Naive thymus-derived CD4-positive, alpha-beta T cell (primary cell): ENCODE data around the gene SYT8. TPM values are rescaled to one million over a fixed set of nuclear protein-coding genes. Genes with fewer than 3 reads are reported as not detected.
"Not testable (repeated sequence)": the region's sequence is repeated elsewhere in the genome, so short reads cannot be mapped to it uniquely, and the experiment has no call there.

Experiments used
- ATAC-seq: fragments of 150-1000 bp; cut with Tn5 transposase; 2 replicates; pipeline ENCODE4 v1.10.0; 2021; ENCODE audit warnings: mild to moderate bottlenecking, moderate library complexity
- CTCF ChIA-PET: fragments of 350-600 bp; sonication (Branson Sonifier 250); formaldehyde crosslinking; loops from one replicate; lab custom pipeline; 2021; ENCODE audit warnings: antibody characterized with exemption; lab: Charles Lee
- POLR2A ChIA-PET: fragments of 350-600 bp; sonication (Branson Sonifier 250); formaldehyde crosslinking; loops from one replicate; lab custom pipeline; 2021; ENCODE audit warnings: antibody characterized with exemption, inconsistent platforms; lab: Charles Lee
- DNase-seq, 9 donors: peaks; one replicate each; pipeline versions ENCODE4 v3.0.0 to v3.0.0-alpha.2; 2020 to 2022; ENCODE audit warnings: mixed read lengths in 1 of 9
- H3K27ac ChIP-seq: one replicate; pipeline ENCODE4 v1.7.0; 2013; ENCODE audit warnings: mild to moderate bottlenecking, low read depth, low read length, moderate library complexity
- H3K27me3 ChIP-seq, 2 donors: one replicate each; pipeline ENCODE4 v1.7.0; 2013; ENCODE audit warnings: low read length in 2 of 2, mild to moderate bottlenecking in 2 of 2, moderate library complexity in 2 of 2; ENCODE audit not compliant: control insufficient read depth in 2 of 2, insufficient read depth in 2 of 2
- H3K36me3 ChIP-seq, 3 experiments: 1 replicate in 2 of 3; 2 replicates in 1 of 3; pipeline ENCODE4 v1.7.0; 2013; ENCODE audit warnings: low read length in 3 of 3, mild to moderate bottlenecking in 3 of 3, moderate library complexity in 1 of 3; ENCODE audit not compliant: insufficient read depth in 3 of 3, control insufficient read depth in 2 of 3
- H3K4me1 ChIP-seq, 2 donors: one replicate each; pipeline ENCODE4 v1.7.0; 2013; ENCODE audit warnings: low read length in 2 of 2, mild to moderate bottlenecking in 2 of 2, moderate library complexity in 1 of 2; ENCODE audit not compliant: control insufficient read depth in 2 of 2, insufficient read depth in 2 of 2
- H3K4me3 ChIP-seq: 2 replicates; pipeline ENCODE4 v1.7.0; 2013; ENCODE audit warnings: mild to moderate bottlenecking, low read length
- H3K9me3 ChIP-seq, 3 experiments: 1 replicate in 2 of 3; 2 replicates in 1 of 3; pipeline ENCODE4 v1.7.0; 2013; ENCODE audit warnings: low read length in 3 of 3; ENCODE audit not compliant: control insufficient read depth in 2 of 3
- H3K27ac Mint-ChIP-seq, 9 donors: one replicate each; pipeline ENCODE4 v1.8.0; 2020 to 2022; ENCODE audit warnings: mixed read lengths in 9 of 9, mild to moderate bottlenecking in 8 of 9, moderate library complexity in 5 of 9, inconsistent platforms in 2 of 9
- H3K27me3 Mint-ChIP-seq, 5 donors: one replicate each; pipeline ENCODE4 v1.8.0; 2021 to 2022; ENCODE audit warnings: mixed read lengths in 5 of 5, mild to moderate bottlenecking in 1 of 5
- H3K36me3 Mint-ChIP-seq, 5 donors: one replicate each; pipeline ENCODE4 v1.8.0; 2020 to 2022; ENCODE audit warnings: mixed read lengths in 5 of 5, mild to moderate bottlenecking in 3 of 5, inconsistent platforms in 1 of 5
- H3K4me1 Mint-ChIP-seq, 7 donors: one replicate each; pipeline ENCODE4 v1.8.0; 2020 to 2022; ENCODE audit warnings: mixed read lengths in 7 of 7, mild to moderate bottlenecking in 3 of 7, inconsistent platforms in 1 of 7
- H3K4me3 Mint-ChIP-seq, 10 donors: one replicate each; pipeline ENCODE4 v1.8.0; 2020 to 2022; ENCODE audit warnings: mild to moderate bottlenecking in 10 of 10, mixed read lengths in 10 of 10, moderate library complexity in 6 of 10, inconsistent platforms in 2 of 10
- H3K9me3 Mint-ChIP-seq, 11 donors: one replicate each; pipeline ENCODE4 v1.8.0; 2020 to 2022; ENCODE audit warnings: mixed read lengths in 11 of 11, mild to moderate bottlenecking in 4 of 11, inconsistent platforms in 1 of 11, moderate library complexity in 1 of 11
- intact Hi-C, 2 donors: fragments of 100-400 bp; cut with micrococcal nuclease; formaldehyde crosslinking; loops; one replicate each; pipeline ENCODE4 v1.15.1; 2023
- polyA plus RNA-seq, 2 donors: library from polyadenylated mRNA; unstranded; fragments of 300-500 nt; fragmentation: Illumina TruSeq; gene quantifications; one replicate each; pipeline ENCODE4 v1.2.3, GENCODE V29; 2021
- total RNA-seq, 6 experiments: library from RNA in 5 of 6; stranded (reverse) in 5 of 6; gene quantifications; 1 replicate in 5 of 6; 2 replicates in 1 of 6; pipeline ENCODE4 v1.2.3 and lab custom pipeline; 2021 to 2026

Gene SYT8
- total and polyA plus RNA-seq, 7 experiments from 2014 or later: not detected

DNA sequence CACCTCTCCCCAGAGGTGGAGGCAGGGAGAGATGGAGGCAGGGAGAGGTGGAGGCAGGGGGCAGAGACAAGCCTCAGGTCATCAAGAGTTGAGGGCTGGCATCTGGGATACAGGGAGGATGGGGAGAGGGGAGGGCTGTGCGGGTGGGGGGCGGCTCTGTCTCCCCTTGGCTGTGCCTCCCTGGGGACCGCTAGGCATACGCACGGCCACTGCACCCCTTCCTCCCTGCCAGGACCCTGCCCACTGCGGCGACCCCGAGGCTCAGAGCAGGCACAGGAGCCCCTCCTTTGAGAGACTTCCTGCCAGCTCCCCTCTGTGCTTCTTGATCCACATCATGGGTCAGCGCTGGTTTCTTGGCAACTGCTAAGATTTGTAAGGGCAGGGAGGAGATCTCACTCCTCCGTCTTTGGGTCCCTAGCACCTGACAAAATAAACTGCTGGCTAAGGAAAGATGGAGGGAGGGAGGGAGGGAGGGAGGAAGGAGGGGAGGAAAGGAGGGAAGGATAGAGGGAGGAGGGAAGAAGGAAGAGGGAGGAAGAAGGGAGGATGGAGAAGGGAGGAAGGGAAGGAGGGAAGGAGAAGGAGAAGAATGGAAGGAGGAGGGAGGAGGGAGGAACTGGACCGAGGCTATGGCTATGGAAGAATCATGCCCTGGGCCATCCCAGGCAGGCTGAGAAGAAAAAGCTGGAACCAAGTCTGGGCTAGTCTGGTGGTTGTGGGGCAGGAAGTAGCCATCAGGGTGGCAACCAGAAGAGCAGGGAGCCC is 38.4 kb downstream of the SYT8 start:
- peaks cover 0 to 8% (median 0%) of the 10 kb centered on the region in 3 experiments for H3K36me3 ChIP-seq
- no peak overlapping the region for H3K4me3 ChIP-seq
- intact Hi-C loops: no loop called here
- no peaks in the 10 kb centered on the region for H3K9me3 ChIP-seq
- no peaks in the 10 kb centered on the region for H3K9me3 Mint-ChIP-seq
- H3K4me1 Mint-ChIP-seq: peaks cover 30 to 65% (median 42%) of the 10 kb centered on the region in 7 donors
- H3K27me3 ChIP-seq: no peaks in the 10 kb centered on the region
- peak overlapping the region in 2 of 10 donors; percentile 20 to 40 for H3K4me3 Mint-ChIP-seq
- H3K36me3 Mint-ChIP-seq: peaks cover 0 to 4% (median 0%) of the 10 kb centered on the region in 5 donors
- H3K27ac ChIP-seq: peak overlapping the region; percentile 43
- no peaks in the 10 kb centered on the region for H3K27me3 Mint-ChIP-seq
- CTCF ChIA-PET: no interaction called here
- DNase-seq: no peak
- peaks cover 36 to 42% of the 10 kb centered on the region in 2 donors for H3K4me1 ChIP-seq
- H3K27ac Mint-ChIP-seq: peak overlapping the region in 6 of 9 donors; percentile 35 to 82 (median 67)
- no peak for ATAC-seq
- POLR2A ChIA-PET: interaction anchor here (1.1 to 1.4 kb wide), 2 partner anchors 20 to 22 kb away, joined by 4 to 5 read pairs; partner anchors contain the start of gene LSP1

DNA sequence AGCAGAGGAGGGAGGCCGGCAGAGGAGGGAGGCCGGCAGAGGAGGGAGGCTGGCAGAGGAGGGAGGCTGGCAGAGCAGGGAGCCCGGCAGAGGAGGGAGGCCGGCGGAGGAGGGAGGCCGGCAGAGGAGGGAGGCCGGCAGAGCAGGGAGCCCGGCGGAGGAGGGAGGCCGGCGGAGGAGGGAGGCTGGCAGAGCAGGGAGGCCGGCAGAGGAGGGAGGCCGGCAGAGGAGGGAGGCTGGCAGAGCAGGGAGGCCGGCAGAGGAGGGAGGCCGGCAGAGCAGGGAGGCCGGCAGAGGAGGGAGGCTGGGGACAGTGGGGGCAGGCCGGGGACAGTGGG is 39.0 kb downstream of the SYT8 start:
- H3K27me3 Mint-ChIP-seq, H3K27me3 ChIP-seq, H3K9me3 ChIP-seq, ATAC-seq, DNase-seq, intact Hi-C loops, H3K4me3 ChIP-seq, H3K4me3 Mint-ChIP-seq, CTCF ChIA-PET, H3K36me3 Mint-ChIP-seq, H3K36me3 ChIP-seq, H3K9me3 Mint-ChIP-seq: not testable (repeated sequence)
- Histone ChIP-seq H3K4me1 (peaks cover 30 to 37% of the 10 kb centered on the region in 2 donors), H3K27ac (peak overlapping the region; percentile 43)
- Mint-ChIP-seq H3K4me1 (peaks cover 30 to 62% (median 41%) of the 10 kb centered on the region in 7 donors), H3K27ac (peak overlapping the region in 3 of 9 donors; percentile 35 to 77 (median 59))
- POLR2A ChIA-PET: interaction anchor here (1.4 kb wide), 1 partner anchor 23 kb away, joined by 4 read pairs; no protein-coding TSS in a partner anchor

DNA sequence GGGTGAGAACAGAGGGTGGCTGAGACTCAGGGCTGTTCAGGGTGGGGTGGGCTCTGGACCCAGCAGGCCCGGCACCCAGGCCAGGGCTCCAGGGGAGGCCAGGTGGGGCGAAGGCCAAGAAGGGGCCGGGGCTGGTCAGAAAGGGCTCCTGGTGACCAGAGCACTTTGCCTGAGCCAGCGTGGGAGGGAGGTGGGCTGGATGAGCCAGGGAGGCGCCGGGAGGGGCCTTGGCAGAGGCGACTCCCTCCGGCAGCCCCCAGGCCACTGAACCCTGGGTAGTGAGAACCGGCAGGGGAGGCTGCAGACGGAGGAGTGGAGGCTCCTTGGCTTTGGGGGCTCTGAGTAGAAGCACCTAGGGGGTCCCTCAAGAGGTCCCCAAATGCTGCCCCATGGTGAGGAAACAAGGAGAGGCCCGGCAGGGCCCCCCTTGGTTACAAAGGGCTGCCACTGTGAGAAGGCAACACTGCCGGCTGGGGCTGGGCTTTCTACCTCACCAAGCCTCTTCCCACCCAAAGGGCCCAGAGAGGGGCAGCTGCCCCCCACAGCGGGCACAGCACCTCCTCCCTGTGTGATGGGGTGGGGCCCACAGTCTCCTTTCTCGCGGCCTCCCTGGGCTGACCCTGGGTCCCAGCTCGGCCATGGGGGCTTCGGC is 39.8 kb downstream of the SYT8 start:
- Mint-ChIP-seq H3K4me1 (peaks cover 22 to 54% (median 33%) of the 10 kb centered on the region in 7 donors), H3K27ac (peak overlapping the region in 2 of 9 donors; percentile 22 to 31)
- H3K27me3 ChIP-seq, ATAC-seq, intact Hi-C loops, CTCF ChIA-PET, H3K4me3 ChIP-seq, H3K9me3 Mint-ChIP-seq, POLR2A ChIA-PET, H3K36me3 ChIP-seq, H3K27me3 Mint-ChIP-seq, H3K4me3 Mint-ChIP-seq, H3K36me3 Mint-ChIP-seq, H3K9me3 ChIP-seq, DNase-seq, H3K27ac ChIP-seq: not testable (repeated sequence)
- peaks cover 24 to 29% of the 10 kb centered on the region in 2 donors for H3K4me1 ChIP-seq

- POLR2A ChIA-PET: interaction anchor here (0.8 kb wide), 1 partner anchor 9 kb away, joined by 3 read pairs; no protein-coding TSS in a partner anchor
- Histone ChIP-seq H3K27me3 (no peaks in the 10 kb centered on the region), H3K27ac (no peak overlapping the region), H3K36me3 (peaks cover 0 to 15% (median 0%) of the 10 kb centered on the region in 3 experiments), H3K4me3 (no peak overlapping the region), H3K9me3 (no peaks in the 10 kb centered on the region), H3K4me1 (peaks cover 17 to 22% of the 10 kb centered on the region in 2 donors)
- no peak for DNase-seq
- Mint-ChIP-seq H3K36me3 (peaks cover 0 to 4% (median 0%) of the 10 kb centered on the region in 5 donors), H3K27ac (peak overlapping the region in 6 of 9 donors; percentile 7 to 87 (median 36)), H3K4me3 (peak overlapping the region in 1 of 10 donors; percentile 17), H3K27me3 (no peaks in the 10 kb centered on the region), H3K9me3 (no peaks in the 10 kb centered on the region), H3K4me1 (peaks cover 15 to 51% (median 33%) of the 10 kb centered on the region in 7 donors)
- CTCF ChIA-PET: interaction anchor here (1.5 kb wide), 2 partner anchors 13 to 39 kb away, joined by 3 read pairs; no protein-coding TSS in a partner anchor
- intact Hi-C loops: no loop called here
- no peak for ATAC-seq
These were observed 40.5 kb downstream of the SYT8 start for GRCh38 chr11:1875093-1875850.

DNA sequence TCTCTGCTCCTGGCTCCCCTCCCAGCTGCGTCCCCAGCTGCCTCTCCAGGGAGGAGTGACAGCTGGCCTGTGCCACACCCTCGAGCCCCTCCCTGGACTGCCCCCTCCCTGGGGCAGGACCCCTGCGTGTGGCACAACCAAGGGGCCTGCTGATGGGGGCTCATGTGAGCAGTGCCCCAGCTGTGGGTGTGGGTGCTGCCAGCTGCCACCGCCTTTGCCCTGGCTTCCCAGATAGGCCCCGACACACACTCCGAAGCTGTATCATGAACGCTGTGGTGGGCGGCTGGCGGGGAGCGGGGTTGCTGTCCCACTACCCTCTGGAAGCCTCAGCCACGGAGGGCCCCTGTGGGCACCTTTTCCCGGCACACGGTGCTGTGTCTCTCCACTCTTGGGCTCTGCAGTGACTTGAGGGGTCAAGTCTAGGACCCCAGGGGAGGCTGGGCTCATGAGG is 41.1 kb downstream of the SYT8 start:
- CTCF ChIA-PET: interaction anchor here (0.7 to 1.5 kb wide), 4 partner anchors 13 to 182 kb away, joined by 3 read pairs; no protein-coding TSS in a partner anchor
- peaks cover 11 to 16% of the 10 kb centered on the region in 2 donors for H3K4me1 ChIP-seq
- DNase-seq, H3K4me3 ChIP-seq, ATAC-seq, intact Hi-C loops, H3K4me3 Mint-ChIP-seq, H3K36me3 Mint-ChIP-seq, H3K27me3 ChIP-seq, H3K9me3 Mint-ChIP-seq, H3K27me3 Mint-ChIP-seq, H3K9me3 ChIP-seq: not testable (repeated sequence)
- Mint-ChIP-seq H3K27ac (peak overlapping the region in 1 of 9 donors; percentile 28), H3K4me1 (peaks cover 14 to 51% (median 32%) of the 10 kb centered on the region in 7 donors)
- peaks cover 0 to 21% (median 0%) of the 10 kb centered on the region in 3 experiments for H3K36me3 ChIP-seq
- POLR2A ChIA-PET: interaction anchor here (0.8 to 1.1 kb wide), 3 partner anchors 9 to 28 kb away, joined by 3 to 4 read pairs (median 3); partner anchors contain the start of gene LSP1
- H3K27ac ChIP-seq: peak overlapping the region; percentile 39
